ENCODE measurements around the gene MATR3.
"Not testable (repeated sequence)": the region's sequence is repeated elsewhere in the genome, so short reads cannot be mapped to it uniquely, and the experiment has no call there.

Gene MATR3

DNA sequence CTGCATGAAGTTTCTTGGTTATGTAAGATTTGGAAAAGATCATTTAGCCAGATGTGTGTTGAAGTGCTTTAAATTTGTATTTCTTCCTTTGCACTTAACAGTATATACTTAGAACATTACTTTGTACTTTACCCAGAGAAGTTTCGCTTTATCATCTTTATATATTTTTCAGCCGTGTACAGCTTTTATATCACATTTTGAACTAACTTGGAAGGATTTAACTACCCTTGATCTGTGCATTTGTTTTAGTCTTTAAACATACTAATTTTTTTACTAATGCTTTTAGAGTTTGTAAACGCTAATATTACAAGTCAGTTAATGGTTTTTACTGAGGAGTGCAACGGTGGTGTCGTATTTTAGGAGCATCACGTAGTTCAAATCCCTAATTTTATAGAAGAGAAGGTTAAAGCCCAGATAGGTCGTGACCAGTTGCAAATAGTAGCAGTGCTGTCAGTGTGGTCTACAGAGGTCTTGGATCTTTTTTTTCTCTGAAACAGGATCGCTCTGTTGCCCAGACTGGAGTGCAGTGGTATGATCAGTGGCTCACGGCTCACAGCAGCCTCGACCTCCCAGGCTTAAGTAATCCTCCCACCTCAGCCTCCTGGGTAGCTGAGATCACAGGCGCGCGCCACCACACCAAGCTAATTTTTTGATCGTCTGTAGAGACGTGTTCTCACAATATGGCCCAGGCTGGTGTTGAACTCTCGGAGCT, 2.0 kb downstream of the MATR3 start:
- DNase-seq: no peak

DNA sequence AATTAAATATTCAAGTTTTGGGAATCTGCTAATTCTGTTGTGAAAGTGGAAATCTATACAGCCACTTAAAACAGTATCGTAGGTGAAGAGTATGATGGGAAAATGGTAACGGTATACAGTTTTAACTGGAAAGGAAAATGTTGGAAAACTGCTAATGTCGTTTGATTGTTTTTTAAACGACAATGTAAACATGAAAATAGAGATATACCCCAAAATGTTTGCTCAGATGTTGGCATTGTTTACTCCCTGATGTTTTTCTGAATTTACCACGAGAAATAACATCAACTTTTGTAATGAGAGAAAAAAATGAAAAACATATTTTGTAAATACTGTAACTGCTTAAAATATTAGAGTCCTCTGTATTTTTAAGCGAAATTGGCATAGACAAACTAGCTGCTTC, 2.7 kb downstream of the MATR3 start:
- DNase-seq: no peak

DNA sequence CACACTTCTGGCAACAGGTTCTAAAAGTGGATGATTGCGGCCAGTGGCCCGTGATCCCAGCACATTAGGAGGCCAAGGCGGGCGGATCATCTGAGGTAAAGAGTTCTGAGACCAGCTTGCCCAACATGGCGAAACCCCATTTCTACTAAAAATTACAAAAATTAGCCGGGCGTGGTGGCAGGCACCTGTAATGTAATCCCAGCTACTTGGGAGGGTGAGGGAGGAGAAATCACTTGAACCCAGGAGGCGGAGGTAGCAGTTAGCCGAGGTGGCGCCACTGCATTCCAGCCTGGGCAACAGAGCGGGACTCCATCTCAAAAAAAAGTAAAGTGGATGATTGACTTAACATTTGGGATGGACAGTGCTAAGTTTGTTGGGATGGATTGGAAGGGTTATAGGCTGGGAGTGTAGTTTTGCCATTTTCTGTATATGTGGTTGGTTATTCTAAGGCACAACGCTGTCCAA, 3.4 kb downstream of the MATR3 start:
- no peak for DNase-seq

DNA sequence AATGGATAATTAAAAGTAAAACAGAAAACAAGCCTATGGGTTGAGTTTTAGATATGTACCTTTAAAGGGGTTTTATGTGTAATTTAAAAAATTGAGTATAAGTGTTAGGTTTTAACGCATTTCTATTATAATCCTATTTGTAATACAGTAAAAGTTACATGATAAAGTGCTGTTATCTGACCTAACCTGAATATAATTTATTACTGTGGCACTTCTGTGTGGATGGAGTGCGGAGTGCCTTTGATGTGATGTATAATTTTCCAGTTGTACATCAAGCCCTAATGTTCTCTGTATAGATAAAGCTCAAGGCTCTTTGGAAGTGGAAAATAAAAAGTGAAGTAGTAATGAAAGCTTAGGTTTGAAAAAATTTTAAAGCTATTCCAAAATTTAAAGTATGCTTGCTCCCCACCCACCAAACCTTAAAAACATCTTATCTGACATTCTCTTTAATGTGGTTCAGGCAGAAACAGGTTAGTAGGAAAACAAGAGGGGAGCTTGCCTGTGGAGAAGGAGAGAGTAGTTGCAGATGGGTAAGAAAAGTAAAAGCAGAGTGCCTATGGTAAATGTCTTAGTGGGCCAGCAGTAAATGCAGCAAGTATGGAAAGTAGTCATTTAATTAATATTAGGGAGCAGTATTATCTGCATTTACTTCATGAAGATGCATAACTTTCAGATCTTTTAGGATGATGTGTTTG, 4.0 kb downstream of the MATR3 start:
- no peak for DNase-seq

- no peak for DNase-seq
Observed at GRCh38 chr5:139298242-139298641, 4.7 kb downstream of the MATR3 start.

- no peak for DNase-seq
Observed at GRCh38 chr5:139299486-139299885, 5.9 kb downstream of the MATR3 start.

- DNase-seq: no peak
Observed at GRCh38 chr5:139301808-139302499, 8.4 kb downstream of the MATR3 start.

GRCh38 chr5:139304391-139305324, 11.1 kb downstream of the MATR3 start:
- no peak for DNase-seq

- no peak for DNase-seq
Observed at GRCh38 chr5:139306197-139306596, 12.7 kb downstream of the MATR3 start.

GRCh38 chr5:139306628-139307379, 13.3 kb downstream of the MATR3 start:
- DNase-seq: no peak

DNA sequence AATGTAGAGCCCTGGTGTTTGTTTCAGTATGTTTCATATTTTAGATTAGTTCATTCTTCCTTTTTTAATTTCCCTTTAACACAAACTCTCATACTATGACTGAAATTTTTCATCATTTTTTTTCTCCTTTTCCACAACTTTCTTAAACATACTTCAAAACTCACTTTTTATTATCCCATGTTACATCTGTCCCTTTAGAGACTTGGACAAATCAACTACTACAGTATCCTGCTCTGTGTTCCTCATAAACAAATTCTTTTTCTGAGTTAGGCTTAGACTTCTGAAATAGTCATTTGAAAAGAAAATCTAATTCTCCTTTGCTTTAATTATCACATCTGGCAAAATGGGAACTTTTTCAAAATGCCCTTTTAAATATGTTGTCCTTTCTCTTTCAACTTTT, 15.3 kb downstream of the MATR3 start:
- DNase-seq: no peak

DNA sequence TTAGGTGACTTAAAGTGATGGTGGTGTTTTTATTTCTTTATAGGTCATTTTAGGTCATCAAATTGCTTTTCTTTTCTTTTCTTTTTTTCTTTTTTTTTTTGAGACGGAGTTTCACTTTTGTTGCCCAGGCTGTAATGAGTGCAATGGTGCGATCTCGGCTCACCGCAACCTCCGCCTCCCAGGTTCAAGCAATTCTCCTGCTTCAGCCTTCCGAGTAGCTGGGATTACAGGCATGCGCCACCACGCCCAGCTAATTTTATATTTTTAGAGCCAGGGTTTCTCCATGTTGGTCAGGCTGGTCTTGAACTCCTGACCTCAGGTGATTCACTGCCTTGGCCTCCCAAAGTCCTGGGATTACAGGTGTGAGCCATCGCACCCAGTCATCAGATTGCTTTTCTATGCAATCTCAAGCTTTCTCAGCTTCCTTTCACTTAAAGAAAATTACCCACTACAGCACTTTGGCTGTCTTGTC, 17.2 kb downstream of the MATR3 start:
- not testable (repeated sequence) for DNase-seq

- DNase-seq: no peak
Observed at GRCh38 chr5:139312075-139312474, 18.5 kb downstream of the MATR3 start.

DNA sequence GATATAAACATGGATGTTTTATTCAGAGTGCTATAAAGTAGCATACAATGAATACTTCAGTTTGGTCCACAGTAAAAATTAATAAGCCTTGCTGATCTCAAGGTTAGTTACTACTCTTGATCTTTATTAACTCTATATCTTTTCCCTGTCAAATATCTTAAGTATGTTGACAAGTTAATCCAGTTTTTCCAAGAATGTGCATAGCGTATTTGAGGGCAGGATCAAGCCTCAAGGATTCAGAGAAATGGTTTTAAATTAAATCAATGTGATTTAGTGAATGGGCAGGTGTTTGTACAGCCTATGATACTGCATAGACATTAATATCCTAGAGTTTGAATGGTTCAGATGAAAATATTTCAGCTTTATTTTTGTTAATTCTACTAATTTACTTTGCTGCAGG, 20.7 kb downstream of the MATR3 start:
- DNase-seq: no peak

- DNase-seq: no peak
Observed at GRCh38 chr5:139315056-139315615, 21.6 kb downstream of the MATR3 start.

DNA sequence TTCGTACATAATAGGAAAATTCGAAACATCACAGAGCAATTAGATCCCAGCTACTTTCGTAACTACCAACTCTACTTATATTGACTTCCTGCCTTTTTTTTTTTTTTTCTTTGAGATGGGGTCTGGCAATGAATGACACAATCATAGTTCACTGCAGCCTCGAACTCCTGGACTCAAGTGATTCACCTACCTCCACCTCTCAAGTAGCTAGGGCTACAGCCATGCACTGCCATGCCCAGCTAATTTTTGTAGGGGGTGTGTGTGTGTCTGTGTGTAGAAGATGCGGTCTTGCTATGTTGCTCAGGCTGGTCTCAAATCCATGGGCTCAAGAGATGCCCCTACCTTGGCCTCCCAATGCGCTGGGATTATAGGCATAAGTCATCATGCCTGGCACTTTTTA, 42.3 kb downstream of the MATR3 start:
- no peak for DNase-seq

GRCh38 chr5:139340051-139340450, 46.5 kb downstream of the MATR3 start:
- DNase-seq: no peak

DNA sequence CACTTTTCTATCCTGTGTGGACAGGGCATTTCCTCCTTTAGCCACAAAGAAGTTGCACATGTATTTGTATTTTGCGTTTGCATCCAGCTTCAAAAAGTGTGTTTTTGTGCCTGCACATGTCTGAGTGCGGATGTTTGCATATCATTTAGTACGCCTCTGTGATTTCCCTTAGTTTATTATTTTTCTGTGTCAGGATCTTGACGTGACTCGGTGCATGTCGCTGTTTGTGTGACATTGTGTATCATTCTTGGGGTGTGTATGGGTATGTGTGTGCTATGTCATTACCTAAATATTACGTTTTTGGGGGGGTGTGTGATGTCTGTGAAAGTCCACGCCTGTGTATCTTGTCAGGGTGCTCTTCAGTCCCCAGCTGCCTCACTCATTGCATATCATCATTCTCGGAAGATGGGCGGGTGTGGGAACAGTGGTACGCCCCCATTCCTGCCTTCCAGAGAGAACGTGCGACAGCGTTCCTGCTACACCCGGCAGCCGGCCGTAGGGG, 47.7 kb downstream of the MATR3 start:
- peak in 1 of 56 donors; percentile 34 for DNase-seq

- DNase-seq: peak; percentile 60 to 99 (median 94)
Observed at GRCh38 chr5:139341689-139342422, 48.3 kb downstream of the MATR3 start, which contains the start of gene PAIP2. Gene PAIP2 (plus strand): TSS chr5:139341854. CDS start chr5:139363785, 21,931 bp downstream.

Data from nucleus accumbens (tissue), 56 donors.